IMR-90 (cell line): ENCODE measurements around the gene DOCK1. TPM values are rescaled to one million over a fixed set of nuclear protein-coding genes. Genes with fewer than 3 reads are reported as not detected.

Experiments used
- ATAC-seq: fragments of 200-7000 bp; cut with Tn5 transposase; 2 replicates; pipeline ENCODE4 v1.9.1; 2020; ENCODE audit warnings: low read depth, mild to moderate bottlenecking, moderate library complexity
- Bru-seq: library from RNA; stranded (reverse); fragments of 400-500 nt; gene quantifications from one replicate; lab custom pipeline; 2021; lab: Mats Ljungman, UMichigan
- BruChase-seq, 2 experiments: library from RNA; stranded (reverse); fragments of 400-500 nt; gene quantifications; one replicate each; lab custom pipeline; 2021; lab: Mats Ljungman, UMichigan
- BruUV-seq: library from RNA; stranded (reverse); fragments of 400-500 nt; replicated peaks from 2 replicates; lab custom pipeline; 2021; lab: Mats Ljungman, UMichigan
- CTCF ChIA-PET: fragments of 300-600 bp; formaldehyde crosslinking; extraction: SDS; loops from one replicate; lab custom pipeline; 2021; ENCODE audit warnings: antibody characterized with exemption; lab: Yijun Ruan, JAX
- POLR2A ChIA-PET: fragments of 300-600 bp; sonication (Branson Sonifier 250); formaldehyde crosslinking; loops from one replicate; lab custom pipeline; 2022; ENCODE audit warnings: antibody characterized with exemption; ENCODE audit not compliant: unreplicated experiment; lab: Charles Lee
- DNase-seq: peaks from one replicate; pipeline ENCODE4 v3.0.0; 2013
- H2AFZ ChIP-seq: replicated peaks from 2 replicates; pipeline ENCODE3; 2013; ENCODE audit warnings: low read length, mild to moderate bottlenecking; ENCODE audit not compliant: poor library complexity
- H2AK5ac ChIP-seq: 2 replicates; pipeline ENCODE4 v1.6.1; 2013; ENCODE audit warnings: low read depth, low read length, inconsistent platforms
- H2AK9ac ChIP-seq: replicated peaks from 2 replicates; pipeline ENCODE3; 2013; ENCODE audit warnings: mild to moderate bottlenecking, low read depth, low read length, moderate library complexity; ENCODE audit not compliant: poor library complexity
- H2BK120ac ChIP-seq: 2 replicates; pipeline ENCODE4 v1.6.1; 2013; ENCODE audit warnings: low read depth, low read length, inconsistent platforms
- H2BK15ac ChIP-seq: 3 replicates; pipeline ENCODE4 v1.6.1; 2013; ENCODE audit warnings: low read depth, low read length, inconsistent platforms
- H2BK20ac ChIP-seq: 2 replicates; pipeline ENCODE4 v1.6.1; 2013; ENCODE audit warnings: low read depth, mild to moderate bottlenecking, inconsistent platforms, low read length, moderate library complexity
- H2BK5ac ChIP-seq: 2 replicates; pipeline ENCODE4 v1.6.1; 2013; ENCODE audit warnings: mild to moderate bottlenecking, low read depth, low read length, inconsistent platforms; ENCODE audit not compliant: poor library complexity, severe bottlenecking
- H3K14ac ChIP-seq: replicated peaks from 2 replicates; pipeline ENCODE4 v1.6.1; 2013; ENCODE audit warnings: low read depth, low read length, inconsistent platforms
- H3K18ac ChIP-seq: 2 replicates; pipeline ENCODE4 v1.6.1; 2013; ENCODE audit warnings: low read depth, low read length, control low read depth
- H3K23ac ChIP-seq: 2 replicates; pipeline ENCODE4 v1.6.1; 2013; ENCODE audit warnings: low read depth, low read length, inconsistent platforms
- H3K27ac ChIP-seq: 2 replicates; pipeline ENCODE4 v1.5.1; 2013; ENCODE audit warnings: mild to moderate bottlenecking, control low read depth, low read length; ENCODE audit not compliant: insufficient read depth
- H3K27me3 ChIP-seq: 2 replicates; pipeline ENCODE4 v1.6.1; 2013; ENCODE audit warnings: low read length; ENCODE audit not compliant: control insufficient read depth, insufficient read depth
- H3K36me3 ChIP-seq: 2 replicates; pipeline ENCODE4 v1.6.1; 2013; ENCODE audit warnings: low read length, mixed read lengths; ENCODE audit not compliant: control insufficient read depth, insufficient read depth
- H3K4ac ChIP-seq: 2 replicates; pipeline ENCODE4 v1.6.1; 2013; ENCODE audit warnings: low read depth, low read length, inconsistent platforms
- H3K4me1 ChIP-seq: 2 replicates; pipeline ENCODE4 v1.6.1; 2013; ENCODE audit warnings: low read length, mixed read lengths; ENCODE audit not compliant: control insufficient read depth, insufficient read depth
- H3K4me2 ChIP-seq: 2 replicates; pipeline ENCODE4 v1.6.1; 2013; ENCODE audit warnings: low read depth, mild to moderate bottlenecking, control low read depth, low read length, moderate library complexity
- H3K4me3 ChIP-seq: 2 replicates; pipeline ENCODE4 v1.5.1; 2013; ENCODE audit warnings: low read depth, mild to moderate bottlenecking, control low read depth, low read length, moderate library complexity; ENCODE audit not compliant: insufficient read depth
- H3K56ac ChIP-seq: 2 replicates; pipeline ENCODE4 v1.6.1; 2013; ENCODE audit warnings: low read length, inconsistent platforms; ENCODE audit not compliant: insufficient read depth; ENCODE audit errors: extremely low read depth
- H3K79me1 ChIP-seq, 2 experiments: 2 replicates each; pipeline ENCODE4 v1.6.1; 2013; ENCODE audit warnings: low read length in 2 of 2, inconsistent platforms in 1 of 2, low read depth in 1 of 2
- H3K9ac ChIP-seq: 2 replicates; pipeline ENCODE4 v1.6.1; 2013; ENCODE audit warnings: low read depth, low read length, control low read depth
- H3K9me1 ChIP-seq: 2 replicates; pipeline ENCODE4 v1.6.1; 2013; ENCODE audit warnings: low read length, inconsistent platforms; ENCODE audit not compliant: insufficient read depth
- H3K9me3 ChIP-seq: 2 replicates; pipeline ENCODE4 v1.6.1; 2013; ENCODE audit warnings: low read length; ENCODE audit not compliant: control insufficient read depth, insufficient read depth
- H4K20me1 ChIP-seq: 2 replicates; pipeline ENCODE4 v1.6.1; 2013; ENCODE audit warnings: low read length, inconsistent platforms; ENCODE audit not compliant: insufficient read depth
- H4K5ac ChIP-seq: 2 replicates; pipeline ENCODE4 v1.6.1; 2013; ENCODE audit warnings: mild to moderate bottlenecking, low read depth, low read length, control low read depth
- H4K8ac ChIP-seq, 2 experiments: 2 replicates each; pipeline ENCODE4 v1.6.1; 2013; ENCODE audit warnings: low read depth in 2 of 2, low read length in 2 of 2, control low read depth in 1 of 2, inconsistent platforms in 1 of 2
- H4K91ac ChIP-seq: 2 replicates; pipeline ENCODE4 v1.6.1; 2013; ENCODE audit warnings: low read depth, low read length, inconsistent platforms; ENCODE audit not compliant: insufficient read depth
- MAZ ChIP-seq: IDR thresholded peaks from 2 replicates; pipeline ENCODE4 v1.6.1; 2012; ENCODE audit warnings: low read depth, mild to moderate bottlenecking, low read length, improper control_type of control experiment, moderate library complexity, borderline replicate concordance
- MXI1 ChIP-seq: IDR thresholded peaks from 2 replicates; pipeline ENCODE4 v1.6.1; 2012; ENCODE audit warnings: low read depth, mild to moderate bottlenecking, low read length, moderate library complexity, borderline replicate concordance
- RCOR1 ChIP-seq: IDR thresholded peaks from 2 replicates; pipeline ENCODE4 v1.6.1; 2012; ENCODE audit warnings: mild to moderate bottlenecking, low read length, improper control_type of control experiment; ENCODE audit not compliant: insufficient replicate concordance
- USF2 ChIP-seq: fragments of 150-350 bp; IDR thresholded peaks from 2 replicates; pipeline ENCODE4 v1.6.1; 2017; ENCODE audit warnings: mild to moderate bottlenecking, antibody characterized with exemption, low read length, low read depth
- WGBS, 2 experiments: methylation state at CpG; one replicate each; pipeline versions ENCODE4 v1.1.5 to v1.1.7; 2013; ENCODE audit warnings: missing lambda C conversion rate in 2 of 2; ENCODE audit not compliant: insufficient read length in 1 of 2; ENCODE audit errors: extremely low coverage in 2 of 2; 5-methylcytosine and 5-hydroxymethylcytosine counted together
- dilution Hi-C: fragments of 300-500 bp; cut with HindIII; formaldehyde crosslinking; loops from one replicate; pipeline ENCODE4 v1.14.3; 2018; ENCODE audit warnings: low sequenced_read_pairs; ENCODE audit not compliant: unreplicated experiment
- in situ Hi-C: fragments of 300-500 bp; cut with MboI; formaldehyde crosslinking; loops from 3 replicates; pipeline ENCODE4 v1.14.3; 2019; ENCODE audit warnings: low sequenced_read_pairs, inconsistent platforms, mixed read lengths
- intact Hi-C: fragments of 100-400 bp; cut with micrococcal nuclease; formaldehyde crosslinking; loops from 2 replicates; pipeline ENCODE4 v1.10.0; 2022
- long read RNA-seq: library from polyadenylated mRNA; unstranded; transcript quantifications from one replicate; pipeline ENCODE4 v2.0.0, GENCODE V29; 2021; ENCODE audit not compliant: unreplicated experiment
- polyA plus RNA-seq, 3 experiments: library from polyadenylated mRNA; depleted of rRNA; stranded (reverse); fragments of >200 nt; gene quantifications; 2 replicates each; pipeline ENCODE4 v1.2.3, GENCODE V29; 2012; ENCODE audit warnings: low replicate concordance in 1 of 3
- total RNA-seq: library from RNA; depleted of rRNA; stranded (reverse); fragments of >200 nt; gene quantifications from 2 replicates; pipeline ENCODE4 v1.2.3, GENCODE V29; 2012; rRNA removed

Gene DOCK1
- 71.0 and 79.2 TPM in 2 replicates for total RNA-seq
- polyA plus RNA-seq (2012; rRNA removed): 22.2 and 28.2 TPM in 2 replicates
- 13.5 and 13.6 TPM in 2 replicates for polyA plus RNA-seq (2012; cell fraction: cytosol; rRNA removed)
- polyA plus RNA-seq (2012; cell fraction: nucleus; rRNA removed; ENCODE audit: low replicate concordance): 13.5 and 24.1 TPM in 2 replicates
- Bru-seq, nascent RNA: percentile 91 among the genes with signal in this experiment
- percentile 89 among the genes with signal in this experiment for BruChase-seq, experiment 1, labeled RNA remaining after a 6-hour chase
- BruChase-seq, experiment 2, labeled RNA remaining after a 2-hour chase: percentile 90 among the genes with signal in this experiment
- long read RNA-seq, full-length matches to known transcripts: 1 of 82 reads
- long read RNA-seq, partial matches to known transcripts: 45 of 82 reads
- long read RNA-seq, other reads (novel, unspliced or antisense): 36 of 82 reads

- H2AK5ac ChIP-seq: 0 out of 2 replicates have a peak within 1 kb of the TSS, but pooled peaks have one; percentile 51
- TF ChIP-seq MXI1 (no peak; the same call in 1 of the 2 replicates), USF2 (peak; percentile 60; the same call in 1 of the 2 replicates), RCOR1 (no peak), MAZ (peak; percentile 6; the same call in 1 of the 2 replicates)
- H3K9me3 ChIP-seq: no peaks in the 10 kb centered on the region
- H4K91ac ChIP-seq: peak within 1 kb of the TSS; percentile 88
- H2AFZ ChIP-seq: peak within 1 kb of the TSS; percentile 94
- peak within 1 kb of the TSS; percentile 5; the same call in 1 of the 2 replicates for H4K5ac ChIP-seq
- peak within 1 kb of the TSS; percentile 95 for H2AK9ac ChIP-seq
- H4K20me1 ChIP-seq: peaks cover 41% of the 10 kb centered on the region
- H3K4ac ChIP-seq: peak within 1 kb of the TSS; percentile 95
- peak within 1 kb of the TSS; percentile 62 for H3K4me3 ChIP-seq
- H3K4me1 ChIP-seq: peaks cover 23% of the 10 kb centered on the region
- peak within 1 kb of the TSS; percentile 81 for H2BK5ac ChIP-seq
- in situ Hi-C loops (no loop called here), intact Hi-C loops (loop anchor here (5.0 to 10.0 kb wide), 2 partner anchors 242 to 500 kb away; no protein-coding TSS in a partner anchor), dilution Hi-C loops (no loop called here)
- peaks cover 15 to 49% of the 10 kb centered on the region in 2 experiments for H3K79me1 ChIP-seq
- H2BK120ac ChIP-seq: peak within 1 kb of the TSS; percentile 49
- H3K14ac ChIP-seq: peak within 1 kb of the TSS; percentile 87; the same call in 1 of the 2 replicates
- peak within 1 kb of the TSS; percentile 73 for H3K9ac ChIP-seq
- H3K18ac ChIP-seq: peak within 1 kb of the TSS; percentile 1; the same call in 1 of the 2 replicates
- ChIA-PET CTCF (no interaction called here), POLR2A (no interaction called here)
- H2BK20ac ChIP-seq: no peak within 1 kb of the TSS
- 2% methylated on average over 32 of the region's 108 CpGs; no CpG with 5 or more reads in 1 of the 2 experiments for WGBS, 2 experiments
- H3K56ac ChIP-seq: peak within 1 kb of the TSS; percentile 29; the same call in 1 of the 2 replicates
- H3K27ac ChIP-seq: peak within 1 kb of the TSS; percentile 86
- peaks cover 34% of the 10 kb centered on the region for H3K9me1 ChIP-seq
- no peaks in the 10 kb centered on the region for H3K27me3 ChIP-seq
- H3K23ac ChIP-seq: peak within 1 kb of the TSS; percentile 16; the same call in 1 of the 2 replicates
- H3K4me2 ChIP-seq: peak within 1 kb of the TSS; percentile 91
- no TSS peak for BruUV-seq
- peak within 1 kb of the TSS; percentile 41 to 56; a peak in 2 of 4 replicates for H4K8ac ChIP-seq
- no peaks in the 10 kb centered on the region; the same call in 1 of the 2 replicates for H3K36me3 ChIP-seq
- peak; percentile 79 for ATAC-seq
- H2BK15ac ChIP-seq: no peak within 1 kb of the TSS
- DNase-seq: peak; percentile 68
Measured at GRCh38 chr10:126904818-126905701, at the start of gene DOCK1. Gene DOCK1 (plus strand): TSS chr10:126905428. CDS start chr10:126905518, 90 bp downstream.
